ENCODE data around the gene AMFR.

Gene AMFR

GRCh38 chr16:56339431-56340195 lies 85.7 kb downstream of the AMFR start:
- Histone ChIP-seq H3K36me3 (ENCODE audit: control insufficient read depth in 2 of 2, insufficient read depth in 1 of 2, low read length in 2 of 2) (no peaks in the 10 kb centered on the region), H3K9me3 (ENCODE audit: control insufficient read depth, insufficient read depth, low read depth, low read length) (no peaks in the 10 kb centered on the region), H3K4me3 (ENCODE audit: low read depth, low read length) (no peak overlapping the region), H3K4me1 (ENCODE audit: control insufficient read depth, insufficient read depth, low read length) (no peaks in the 10 kb centered on the region), H3K27ac (ENCODE audit: extremely low read depth, low read depth, low read length) (no peak overlapping the region)
- ChIA-PET CTCF (interaction anchor here (0.8 to 3.5 kb wide), 2 partner anchors 16 to 17 kb away, joined by 4 to 21 read pairs; no protein-coding TSS in a partner anchor), POLR2A (interaction anchor here (0.6 kb wide), 1 partner anchor 1504 kb away, joined by 5 read pairs; no protein-coding TSS in a partner anchor)
- TF ChIP-seq ZNF514 (tag by site-specific recombination; IDR thresholded peaks at IDR 0.05): no peak

- Histone ChIP-seq H3K9me3 (ENCODE audit: control insufficient read depth, insufficient read depth, low read depth, low read length) (no peaks in the 10 kb centered on the region), H3K36me3 (ENCODE audit: control insufficient read depth in 2 of 2, insufficient read depth in 1 of 2, low read length in 2 of 2) (no peaks in the 10 kb centered on the region), H3K4me3 (ENCODE audit: low read depth, low read length) (no peak overlapping the region), H3K27ac (ENCODE audit: extremely low read depth, low read depth, low read length) (no peak overlapping the region), H3K4me1 (ENCODE audit: control insufficient read depth, insufficient read depth, low read length) (no peaks in the 10 kb centered on the region)
- CTCF ChIA-PET: interaction anchor here (0.8 kb wide), 1 partner anchor 18 kb away, joined by 4 read pairs; no protein-coding TSS in a partner anchor
- TF ChIP-seq ZNF114 (tag by site-specific recombination; IDR thresholded peaks at IDR 0.05) (no peak), ZNF19 (tag by site-specific recombination; IDR thresholded peaks at IDR 0.05; ENCODE audit: low read depth) (no peak), ZNF596 (tag by site-specific recombination; IDR thresholded peaks at IDR 0.05) (no peak), ZNF529 (tag by site-specific recombination; IDR thresholded peaks at IDR 0.05; ENCODE audit: insufficient replicate concordance) (no peak), ZNF26 (tag by site-specific recombination; IDR thresholded peaks at IDR 0.05) (no peak), ZNF398 (tag by site-specific recombination; IDR thresholded peaks at IDR 0.05) (no peak), ZNF560 (tag by site-specific recombination; IDR thresholded peaks at IDR 0.05; ENCODE audit: borderline replicate concordance) (no peak), OSR2 (tag by site-specific recombination; IDR thresholded peaks at IDR 0.05) (no peak), ZNF140 (tag by site-specific recombination; IDR thresholded peaks at IDR 0.05) (no peak), ZNF521 (tag by site-specific recombination; IDR thresholded peaks at IDR 0.05) (no peak), TSHZ1 (tag by site-specific recombination; IDR thresholded peaks at IDR 0.05; ENCODE audit: borderline replicate concordance) (no peak), ZBTB44 (tag by site-specific recombination; IDR thresholded peaks at IDR 0.05) (no peak), ZNF645 (tag by site-specific recombination; IDR thresholded peaks at IDR 0.05) (no peak)
- POLR2A ChIA-PET: interaction anchor here (0.6 kb wide), 1 partner anchor 1505 kb away, joined by 5 read pairs; no protein-coding TSS in a partner anchor
These were observed 86.6 kb downstream of the AMFR start for GRCh38 chr16:56338566-56339318.
